ENCODE measurements around the gene SPAG16.

Gene SPAG16

DNA sequence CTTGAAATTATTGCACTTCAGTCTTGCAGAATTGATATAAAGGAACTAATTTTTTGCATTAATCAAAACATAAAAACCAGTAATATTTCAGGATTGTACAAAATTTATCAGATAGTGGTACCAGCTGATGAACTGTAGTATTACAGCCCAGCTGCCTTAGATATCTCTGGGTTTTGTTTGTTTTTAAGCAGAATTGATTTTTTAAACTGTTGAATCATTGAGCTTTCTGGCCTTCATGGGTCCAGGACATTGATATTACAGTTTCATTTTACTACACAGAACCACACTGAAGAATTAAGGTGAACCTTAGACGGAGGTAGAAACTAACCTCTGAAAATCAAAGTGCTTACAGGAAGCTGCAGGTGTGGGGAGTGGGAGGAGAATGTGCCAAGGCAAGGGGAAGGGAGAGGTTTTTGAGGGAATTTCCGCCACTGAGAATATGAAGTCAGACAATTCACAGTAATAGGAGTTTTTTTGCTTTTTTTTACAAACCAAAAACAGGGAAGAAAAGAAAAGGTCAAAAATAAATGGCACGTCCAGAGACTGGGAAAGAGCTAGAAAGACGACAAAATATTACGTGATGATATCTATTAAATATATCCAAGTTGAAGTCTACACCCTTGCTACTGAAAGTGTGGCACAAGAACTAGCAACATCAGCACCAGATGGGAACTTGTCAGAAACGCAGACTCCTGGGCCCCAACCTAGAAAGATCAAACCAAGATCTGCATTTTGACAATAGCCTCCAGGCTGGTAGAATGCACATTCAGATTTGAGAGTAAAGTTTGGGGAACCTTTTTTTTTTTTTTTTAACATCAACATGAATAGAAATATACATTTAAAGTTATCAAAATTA lies 40.8 kb upstream of the SPAG16 start:
- Histone ChIP-seq H3K27ac (no peak overlapping the region), H3K9ac (ENCODE audit: insufficient read length) (no peak overlapping the region)

DNA sequence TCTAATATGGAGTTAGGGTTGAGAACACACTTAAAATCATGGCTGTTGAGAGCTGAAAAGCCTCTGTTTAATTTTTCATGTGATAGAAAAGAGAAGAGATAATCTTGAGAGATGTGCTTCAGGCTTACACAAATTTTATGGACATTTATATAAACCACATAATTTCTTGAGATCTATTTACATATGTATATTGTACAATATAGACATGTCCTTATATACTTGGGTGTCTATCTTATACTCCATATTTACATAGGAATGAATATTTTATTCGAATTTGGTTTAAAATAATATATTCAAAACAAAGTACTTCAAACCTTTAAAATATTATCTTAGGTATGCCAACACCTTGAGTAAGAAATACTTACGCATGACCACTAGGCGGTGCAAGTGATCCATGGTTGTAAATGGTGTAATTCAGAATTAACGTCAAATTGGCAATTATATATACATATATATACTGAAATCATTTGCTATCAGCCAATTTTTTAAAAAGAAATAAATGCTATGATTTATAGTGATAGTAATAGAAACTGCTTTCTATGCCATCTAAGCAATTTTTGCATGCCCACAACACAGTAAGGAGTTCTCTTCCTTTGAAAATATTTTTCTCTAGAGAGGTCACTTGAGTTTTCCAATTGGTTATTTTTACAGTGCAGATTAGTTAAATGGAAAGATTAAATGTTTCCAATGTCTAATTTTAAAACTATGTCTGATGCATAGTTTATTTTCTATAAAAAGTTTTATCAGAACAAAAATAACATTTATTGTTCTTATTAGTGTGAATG lies 37.6 kb upstream of the SPAG16 start:
- Histone ChIP-seq H3K4me3 (no peak overlapping the region), H3K27ac (peak overlapping the region; percentile 70), H3K36me3 (ENCODE audit: insufficient read depth, low read length) (no peaks in the 10 kb centered on the region), H3K9ac (ENCODE audit: insufficient read length) (peak overlapping the region; percentile 9), H3K9me3 (ENCODE audit: low read depth, low read length) (no peaks in the 10 kb centered on the region)
- DNase-seq (ENCODE audit: low read depth, low spot score), result no peak
- TF ChIP-seq EZH2 (IDR thresholded peaks at IDR 0.05) (no peak), FOXP2 (optimal IDR thresholded peaks at IDR 0.05; ENCODE audit: control extremely low read depth, extremely low read length, insufficient read depth) (no peak), POLR2AphosphoS5 (IDR thresholded peaks at IDR 0.05; ENCODE audit: borderline replicate concordance, low read depth, low read length) (no peak)

More for the DNA sequence above, 40.8 kb upstream of the SPAG16 start:
- DNase-seq (ENCODE audit: low read depth, low spot score), result no peak
- Histone ChIP-seq H3K4me3 (no peak overlapping the region), H3K36me3 (ENCODE audit: insufficient read depth, low read length) (no peaks in the 10 kb centered on the region), H3K9me3 (ENCODE audit: low read depth, low read length) (no peaks in the 10 kb centered on the region)
- TF ChIP-seq EZH2 (IDR thresholded peaks at IDR 0.05) (no peak), POLR2AphosphoS5 (IDR thresholded peaks at IDR 0.05; ENCODE audit: borderline replicate concordance, low read depth, low read length) (no peak), FOXP2 (optimal IDR thresholded peaks at IDR 0.05; ENCODE audit: control extremely low read depth, extremely low read length, insufficient read depth) (no peak)

GRCh38 chr2:213247566-213247965 lies 36.7 kb upstream of the SPAG16 start:
- no peak overlapping the region for H3K4me3 ChIP-seq
- H3K9me3 ChIP-seq (ENCODE audit: low read depth, low read length), result no peaks in the 10 kb centered on the region
- no peak for DNase-seq (ENCODE audit: low read depth, low spot score)
- peak overlapping the region; percentile 9 for H3K9ac ChIP-seq (ENCODE audit: insufficient read length)
- H3K27ac ChIP-seq, result peak overlapping the region; percentile 70; the same call in 1 of the 2 replicates
- TF ChIP-seq POLR2AphosphoS5 (IDR thresholded peaks at IDR 0.05; ENCODE audit: borderline replicate concordance, low read depth, low read length), result no peak
- TF ChIP-seq EZH2 (IDR thresholded peaks at IDR 0.05), result no peak
- TF ChIP-seq FOXP2 (optimal IDR thresholded peaks at IDR 0.05; ENCODE audit: control extremely low read depth, extremely low read length, insufficient read depth), result no peak
- H3K36me3 ChIP-seq (ENCODE audit: insufficient read depth, low read length), result no peaks in the 10 kb centered on the region

- Histone ChIP-seq H3K36me3 (ENCODE audit: insufficient read depth, low read length) (no peaks in the 10 kb centered on the region), H3K9ac (ENCODE audit: insufficient read length) (no peak overlapping the region), H3K4me3 (no peak overlapping the region), H3K9me3 (ENCODE audit: low read depth, low read length) (no peaks in the 10 kb centered on the region), H3K27ac (no peak overlapping the region)
- no peak for DNase-seq (ENCODE audit: low read depth, low spot score)
- TF ChIP-seq FOXP2 (optimal IDR thresholded peaks at IDR 0.05; ENCODE audit: control extremely low read depth, extremely low read length, insufficient read depth), result no peak
- no peak for TF ChIP-seq EZH2 (IDR thresholded peaks at IDR 0.05)
- TF ChIP-seq POLR2AphosphoS5 (IDR thresholded peaks at IDR 0.05; ENCODE audit: borderline replicate concordance, low read depth, low read length), result no peak
These were observed 35.6 kb upstream of the SPAG16 start for GRCh38 chr2:213248637-213249036.

DNA sequence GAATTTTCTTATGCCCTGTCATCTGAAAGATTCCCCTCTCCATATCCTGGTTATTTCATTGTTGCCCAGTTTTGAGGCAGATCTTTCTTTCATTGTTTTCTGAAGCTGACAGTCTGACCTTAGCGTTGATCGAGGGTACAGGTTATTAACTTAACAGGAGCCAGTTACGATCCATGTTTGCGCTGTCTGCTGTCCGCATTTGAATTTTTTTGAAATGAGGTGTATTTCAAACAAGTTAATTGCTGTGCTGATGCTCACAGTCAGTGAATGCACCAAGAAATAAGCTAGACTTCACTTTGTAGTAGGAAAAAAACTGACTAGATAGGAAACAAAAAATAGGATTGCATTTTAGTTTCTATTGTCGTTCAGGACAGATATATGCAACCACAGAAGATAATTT lies 34.8 kb upstream of the SPAG16 start:
- Histone ChIP-seq H3K9me3 (ENCODE audit: low read depth, low read length) (no peaks in the 10 kb centered on the region), H3K36me3 (ENCODE audit: insufficient read depth, low read length) (no peaks in the 10 kb centered on the region), H3K4me3 (no peak overlapping the region), H3K9ac (ENCODE audit: insufficient read length) (no peak overlapping the region), H3K27ac (0 out of 2 replicates have a peak overlapping the region, but pooled peaks have one; percentile 67)
- no peak for DNase-seq (ENCODE audit: low read depth, low spot score)
- TF ChIP-seq POLR2AphosphoS5 (IDR thresholded peaks at IDR 0.05; ENCODE audit: borderline replicate concordance, low read depth, low read length) (no peak), EZH2 (IDR thresholded peaks at IDR 0.05) (no peak), FOXP2 (optimal IDR thresholded peaks at IDR 0.05; ENCODE audit: control extremely low read depth, extremely low read length, insufficient read depth) (no peak)

DNA sequence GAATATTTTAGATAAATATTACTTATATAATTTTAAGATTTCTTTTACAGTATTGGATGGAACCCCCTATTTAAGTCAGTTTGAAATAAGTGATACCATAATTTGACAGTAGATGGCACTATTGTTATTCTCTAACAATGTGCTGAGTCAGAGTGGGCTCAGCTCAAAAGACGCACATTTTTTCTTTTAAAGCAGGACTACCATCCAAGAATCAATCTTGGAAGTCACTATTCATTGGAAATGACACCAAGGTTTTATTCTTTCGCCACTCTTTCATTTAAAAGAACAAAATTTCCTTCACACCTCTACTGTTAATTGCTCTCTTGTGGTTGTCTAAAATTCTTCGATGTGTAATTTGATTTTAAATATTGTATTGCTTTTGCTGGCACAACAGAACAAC lies 32.6 kb upstream of the SPAG16 start:
- H3K27ac ChIP-seq, result peak overlapping the region; percentile 67; the same call in 1 of the 2 replicates
- peak overlapping the region; percentile 65 for H3K9ac ChIP-seq (ENCODE audit: insufficient read length)
- no peaks in the 10 kb centered on the region for H3K36me3 ChIP-seq (ENCODE audit: insufficient read depth, low read length)
- no peaks in the 10 kb centered on the region for H3K9me3 ChIP-seq (ENCODE audit: low read depth, low read length)
- TF ChIP-seq EZH2 (IDR thresholded peaks at IDR 0.05), result no peak
- peak; percentile 20; the same call in 1 of the 2 replicates for TF ChIP-seq POLR2AphosphoS5 (IDR thresholded peaks at IDR 0.05; ENCODE audit: borderline replicate concordance, low read depth, low read length)
- TF ChIP-seq FOXP2 (optimal IDR thresholded peaks at IDR 0.05; ENCODE audit: control extremely low read depth, extremely low read length, insufficient read depth), result no peak
- H3K4me3 ChIP-seq, result peak overlapping the region; percentile 63
- peak; percentile 91 for DNase-seq (ENCODE audit: low read depth, low spot score)

- H3K4me3 ChIP-seq, result peak overlapping the region; percentile 63; the same call in 1 of the 2 replicates
- peak overlapping the region; percentile 67; the same call in 1 of the 2 replicates for H3K27ac ChIP-seq
- TF ChIP-seq POLR2AphosphoS5 (IDR thresholded peaks at IDR 0.05; ENCODE audit: borderline replicate concordance, low read depth, low read length), result no peak
- no peak for TF ChIP-seq FOXP2 (optimal IDR thresholded peaks at IDR 0.05; ENCODE audit: control extremely low read depth, extremely low read length, insufficient read depth)
- no peak for TF ChIP-seq EZH2 (IDR thresholded peaks at IDR 0.05)
- DNase-seq (ENCODE audit: low read depth, low spot score), result no peak
- no peaks in the 10 kb centered on the region for H3K9me3 ChIP-seq (ENCODE audit: low read depth, low read length)
- H3K36me3 ChIP-seq (ENCODE audit: insufficient read depth, low read length), result no peaks in the 10 kb centered on the region
- peak overlapping the region; percentile 59 for H3K9ac ChIP-seq (ENCODE audit: insufficient read length)
These were observed 32.1 kb upstream of the SPAG16 start for GRCh38 chr2:213252206-213252605.

DNA sequence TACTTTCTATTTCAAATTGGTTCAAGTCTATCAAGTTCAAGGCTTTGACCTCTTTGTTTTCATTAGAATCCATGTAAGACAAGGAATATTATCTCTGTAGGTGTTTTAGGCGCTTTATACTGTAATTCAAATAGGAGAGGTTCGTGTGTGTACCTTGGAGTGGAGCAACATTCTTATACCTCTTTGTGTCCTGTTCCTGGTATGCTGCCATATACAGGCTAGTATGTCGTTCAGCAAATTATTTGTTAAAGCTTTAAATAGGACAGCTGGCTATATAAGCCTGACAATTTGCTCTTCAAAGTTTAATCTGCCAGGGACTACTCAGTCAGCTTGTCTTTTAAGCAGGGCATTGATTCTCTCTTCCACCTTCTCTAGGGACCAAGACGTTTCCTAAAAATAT lies 31.1 kb upstream of the SPAG16 start:
- Histone ChIP-seq H3K27ac (no peak overlapping the region), H3K36me3 (ENCODE audit: insufficient read depth, low read length) (no peaks in the 10 kb centered on the region), H3K9me3 (ENCODE audit: low read depth, low read length) (no peaks in the 10 kb centered on the region), H3K4me3 (no peak overlapping the region), H3K9ac (ENCODE audit: insufficient read length) (no peak overlapping the region)
- no peak for TF ChIP-seq FOXP2 (optimal IDR thresholded peaks at IDR 0.05; ENCODE audit: control extremely low read depth, extremely low read length, insufficient read depth)
- TF ChIP-seq POLR2AphosphoS5 (IDR thresholded peaks at IDR 0.05; ENCODE audit: borderline replicate concordance, low read depth, low read length), result no peak
- no peak for TF ChIP-seq EZH2 (IDR thresholded peaks at IDR 0.05)
- no peak for DNase-seq (ENCODE audit: low read depth, low spot score)
